GM12878 (cell line): ENCODE measurements around the gene EFNA1. TPM values are rescaled to one million over a fixed set of nuclear protein-coding genes. Genes with fewer than 3 reads are reported as not detected.

Experiments
- ATAC-seq: fragments of 200-7000 bp; cut with Tn5 transposase; 3 replicates; pipeline ENCODE4 v1.9.1; 2020; ENCODE audit warnings: mild to moderate bottlenecking, moderate library complexity
- BruUV-seq: library from RNA; stranded (reverse); fragments of 400-500 nt; replicated peaks from 2 replicates; lab custom pipeline; 2021; lab: Mats Ljungman, UMichigan
- CTCF ChIA-PET: fragments of 300-600 bp; sonication (Branson Sonifier 250); formaldehyde crosslinking; extraction: SDS; loops from one replicate; lab custom pipeline; 2021; ENCODE audit warnings: inconsistent platforms; lab: Yijun Ruan, JAX
- POLR2A ChIA-PET: fragments of 350-600 bp; formaldehyde crosslinking; extraction: SDS; loops from one replicate; lab custom pipeline; 2021; ENCODE audit warnings: inconsistent platforms; lab: Charles Lee
- RAD21 ChIA-PET: fragments of 300-600 bp; sonication (Branson Sonifier 250); formaldehyde crosslinking; loops from one replicate; lab custom pipeline; 2023; ENCODE audit warnings: antibody characterized with exemption; ENCODE audit not compliant: unreplicated experiment; lab: Charles Lee
- SMC1A ChIA-PET: fragments of 300-600 bp; sonication (Branson Sonifier 250); formaldehyde crosslinking; loops from one replicate; lab custom pipeline; 2023; ENCODE audit not compliant: unreplicated experiment, uncharacterized antibody; lab: Charles Lee
- DNase-seq: peaks from one replicate; pipeline ENCODE4 v3.0.0-alpha.2; 2011; ENCODE audit warnings: low read depth, low spot score
- FAIRE-seq: peaks from 3 replicates; lab custom pipeline; 2011; peaks lifted over from hg19 to GRCh38; lab: Jason Lieb, UNC
- H2AFZ ChIP-seq: 2 replicates; pipeline ENCODE4 v1.6.0; 2011; ENCODE audit warnings: low read depth, low read length, control low read depth; ENCODE audit not compliant: control insufficient read depth
- H3K27ac ChIP-seq: 2 replicates; pipeline ENCODE4 v1.5.1; 2011; ENCODE audit warnings: control low read depth; ENCODE audit not compliant: control insufficient read depth, insufficient read depth
- H3K27me3 ChIP-seq, 2 experiments: replicated peaks in 1 of 2; 2 replicates each; pipeline versions ENCODE4 v1.6.0 to v1.6.1; 2011; ENCODE audit warnings: low read length in 1 of 2; ENCODE audit not compliant: control insufficient read depth in 2 of 2, insufficient read depth in 2 of 2
- H3K36me3 ChIP-seq, 2 experiments: 2 replicates each; pipeline ENCODE4 v1.5.1; 2011; ENCODE audit warnings: low read length in 1 of 2; ENCODE audit not compliant: control insufficient read depth in 2 of 2, insufficient read depth in 2 of 2
- H3K4me1 ChIP-seq: 2 replicates; pipeline ENCODE4 v1.6.1; 2011; ENCODE audit warnings: mild to moderate bottlenecking, low read length, moderate library complexity, mixed read lengths; ENCODE audit not compliant: control insufficient read depth, insufficient read depth
- H3K4me2 ChIP-seq: 2 replicates; pipeline ENCODE4 v1.6.0; 2011; ENCODE audit warnings: control low read depth; ENCODE audit not compliant: control insufficient read depth, insufficient read depth
- H3K4me3 ChIP-seq: fragments of 200-600 bp; sonication (generic); 2 replicates; pipeline ENCODE4 v1.5.1; 2016
- H3K79me2 ChIP-seq: 2 replicates; pipeline ENCODE4 v1.6.0; 2011; ENCODE audit warnings: low read length; ENCODE audit not compliant: control insufficient read depth, insufficient read depth
- H3K9ac ChIP-seq: 2 replicates; pipeline ENCODE4 v1.8.0; 2011; ENCODE audit warnings: low read length, control low read depth, mixed read lengths; ENCODE audit not compliant: control insufficient read depth, insufficient read depth
- H3K9me3 ChIP-seq: replicated peaks from 3 replicates; pipeline ENCODE4 v1.5.1; 2011; ENCODE audit warnings: mild to moderate bottlenecking, low read length; ENCODE audit not compliant: control insufficient read depth, insufficient read depth
- H4K20me1 ChIP-seq: 2 replicates; pipeline ENCODE4 v1.6.0; 2011; ENCODE audit not compliant: control insufficient read depth, insufficient read depth
- CBFB ChIP-seq: IDR thresholded peaks from 2 replicates; pipeline ENCODE4 v1.6.1; 2016; ENCODE audit warnings: antibody characterized with exemption, low read depth
- E2F8 ChIP-seq: fragments of 450-650 bp; IDR thresholded peaks from 2 replicates; pipeline ENCODE4 v1.6.1; 2018; ENCODE audit warnings: mild to moderate bottlenecking, low read depth, moderate library complexity; ENCODE audit not compliant: partially characterized antibody
- ESRRA ChIP-seq: IDR thresholded peaks from 2 replicates; pipeline ENCODE4 v1.6.1; 2012; ENCODE audit warnings: mild to moderate bottlenecking, low read length, improper control_type of control experiment
- IKZF2 ChIP-seq, 2 experiments: fragments of 450-650 bp; IDR thresholded peaks; 2 replicates each; pipeline ENCODE4 v1.6.1; 2017; ENCODE audit warnings: mild to moderate bottlenecking in 2 of 2, moderate library complexity in 2 of 2
- KLF5 ChIP-seq: fragments of 450-650 bp; IDR thresholded peaks from 2 replicates; pipeline ENCODE4 v1.6.1; 2014; ENCODE audit warnings: mild to moderate bottlenecking; ENCODE audit not compliant: partially characterized antibody
- NKRF ChIP-seq: fragments of 450-650 bp; conservative IDR thresholded peaks from 2 replicates; pipeline ENCODE4 v1.6.1; 2017; ENCODE audit warnings: mild to moderate bottlenecking, moderate library complexity
- POLR2A ChIP-seq: IDR thresholded peaks from 2 replicates; pipeline ENCODE4 v1.6.1; 2011; ENCODE audit warnings: low read depth, mild to moderate bottlenecking, low read length
- ZBTB4 ChIP-seq: fragments of 450-650 bp; formaldehyde crosslinking; IDR thresholded peaks from 2 replicates; pipeline ENCODE4 v1.4.0; 2022; ENCODE audit warnings: mild to moderate bottlenecking, moderate library complexity
- ZNF384 ChIP-seq: IDR thresholded peaks from 2 replicates; pipeline ENCODE4 v1.6.1; 2012; ENCODE audit warnings: low read depth, mild to moderate bottlenecking, low read length, improper control_type of control experiment, borderline replicate concordance
- WGBS: methylation state at CpG from one replicate; pipeline ENCODE4 v1.1.6; 2016; ENCODE audit warnings: low lambda C conversion rate; ENCODE audit not compliant: insufficient replicate concordance, insufficient coverage; ENCODE audit errors: missing lambda C conversion rate; 5-methylcytosine and 5-hydroxymethylcytosine counted together
- in situ Hi-C: fragments of 300-500 bp; cut with MboI; formaldehyde crosslinking; loops from 9 replicates; pipeline ENCODE4 v1.14.3; 2018; ENCODE audit warnings: mixed read lengths
- intact Hi-C: fragments of 100-400 bp; cut with micrococcal nuclease; formaldehyde crosslinking; loops from one replicate; pipeline ENCODE4 v1.14.2; 2022; ENCODE audit not compliant: unreplicated experiment
- polyA plus RNA-seq, 11 experiments: library from polyadenylated mRNA; depleted of rRNA in 4 of 11; unstranded in 6 of 11; stranded (reverse) in 5 of 11; fragments of >200 nt; fragmentation: Nextera tagmentation in 4 of 11; fragmentation: Illumina TruSeq in 1 of 11; extraction: Ambion mirVana in 4 of 11; extraction: Trizol in 1 of 11; gene quantifications; 1 replicate in 1 of 11; 2 replicates in 10 of 11; pipeline versions ENCODE4 v1.2.1 to v1.2.3, GENCODE V29; 2011 to 2016; ENCODE audit warnings: inconsistent platforms in 2 of 11, missing spikeins in 2 of 11, low read depth in 1 of 11
- total RNA-seq, 4 experiments: library from RNA; depleted of rRNA in 3 of 4; stranded (reverse); fragments of >200 nt in 3 of 4; fragmentation: Illumina TruSeq in 1 of 4; extraction: Trizol in 1 of 4; gene quantifications; 2 replicates each; pipeline versions ENCODE4 v1.2.1 to v1.2.3, GENCODE V29; 2013 to 2021

The EFNA1 gene
- total and polyA plus RNA-seq, 10 of the 15 experiments (the other 5 are each of a cell fraction or from before 2014, with no cell fraction given), result 0.13 to 7.5 (median 0.28) TPM; not detected in 5

- no TSS peak for BruUV-seq
- FAIRE-seq (no peak), DNase-seq (no peak), ATAC-seq (no peak)
- H3K4me1 ChIP-seq, result no peaks in the 10 kb centered on the region
- no peaks in the 10 kb centered on the region for H4K20me1 ChIP-seq
- H3K9ac ChIP-seq, result no peak overlapping the region
- H3K36me3 ChIP-seq, result no peaks in the 10 kb centered on the region
- intact Hi-C loops (no loop called here), in situ Hi-C loops (no loop called here)
- no peaks in the 10 kb centered on the region for H3K9me3 ChIP-seq
- CTCF ChIA-PET, result interaction anchor here (1.0 kb wide), 1 partner anchor 9 kb away, joined by 3 read pairs; no protein-coding TSS in a partner anchor
- no peak overlapping the region for H2AFZ ChIP-seq
- H3K4me3 ChIP-seq, result no peak overlapping the region
- SMC1A ChIA-PET, result no interaction called here
- POLR2A ChIA-PET, result no interaction called here
- no peak overlapping the region for H3K4me2 ChIP-seq
- 28% methylated on average over 7 of the region's 7 CpGs for WGBS
- no peak overlapping the region for H3K27ac ChIP-seq
- H3K79me2 ChIP-seq, result no peaks in the 10 kb centered on the region
- RAD21 ChIA-PET, result no interaction called here
- H3K27me3 ChIP-seq, result no peaks in the 10 kb centered on the region
- TF ChIP-seq CBFB (no peak), ESRRA (no peak), IKZF2 (IDR thresholded peaks at IDR 0.05) (no peak), ZBTB4 (CRISPR knock-in tag) (no peak), ZNF384 (no peak), NKRF (no peak), POLR2A (no peak), KLF5 (no peak), E2F8 (no peak)
Observed at GRCh38 chr1:155104605-155105534, 22.8 kb upstream of the EFNA1 start.
